Measurements from ENCODE around the gene OR6M1.

The OR6M1 gene

DNA sequence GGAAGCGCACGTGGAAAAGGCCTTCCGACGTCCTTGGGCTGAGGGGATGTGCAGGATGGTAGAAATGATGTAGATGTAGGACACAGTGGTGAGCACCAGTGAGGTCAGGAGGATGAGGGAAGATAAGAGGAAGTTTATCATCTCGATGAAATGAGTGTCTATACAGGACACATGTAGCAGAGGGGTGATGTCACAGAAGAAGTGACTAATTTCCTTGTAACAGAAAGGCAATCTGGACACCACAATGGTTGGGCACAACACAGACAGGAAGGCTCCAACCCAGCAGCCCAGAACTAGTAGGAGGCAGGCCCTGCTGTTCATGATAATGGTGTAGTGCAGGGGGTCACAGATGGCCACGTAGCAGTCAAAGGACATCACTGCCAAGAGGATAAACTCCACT lies 35.0 kb upstream of the OR6M1 start:
- Histone ChIP-seq H3K4me3 (IDR thresholded peaks at IDR 0.05; ENCODE audit: insufficient read depth, low read depth, low read length) (no peak overlapping the region), H3K4me2 (no peak overlapping the region), H2AFZ (ENCODE audit: low read depth) (no peak overlapping the region), H3K27ac (no peak overlapping the region), H3K9ac (no peak overlapping the region), H3K36me3 (ENCODE audit: insufficient read depth) (no peaks in the 10 kb centered on the region), H4K20me1 (ENCODE audit: insufficient read depth) (no peaks in the 10 kb centered on the region), H3K79me2 (ENCODE audit: insufficient read depth, low read depth) (no peaks in the 10 kb centered on the region), H3K27me3 (ENCODE audit: insufficient read depth, low read depth) (no peaks in the 10 kb centered on the region), H3K4me1 (ENCODE audit: low read depth, poor library complexity, severe bottlenecking) (no peaks in the 10 kb centered on the region)
- TF ChIP-seq, protein P1, sequence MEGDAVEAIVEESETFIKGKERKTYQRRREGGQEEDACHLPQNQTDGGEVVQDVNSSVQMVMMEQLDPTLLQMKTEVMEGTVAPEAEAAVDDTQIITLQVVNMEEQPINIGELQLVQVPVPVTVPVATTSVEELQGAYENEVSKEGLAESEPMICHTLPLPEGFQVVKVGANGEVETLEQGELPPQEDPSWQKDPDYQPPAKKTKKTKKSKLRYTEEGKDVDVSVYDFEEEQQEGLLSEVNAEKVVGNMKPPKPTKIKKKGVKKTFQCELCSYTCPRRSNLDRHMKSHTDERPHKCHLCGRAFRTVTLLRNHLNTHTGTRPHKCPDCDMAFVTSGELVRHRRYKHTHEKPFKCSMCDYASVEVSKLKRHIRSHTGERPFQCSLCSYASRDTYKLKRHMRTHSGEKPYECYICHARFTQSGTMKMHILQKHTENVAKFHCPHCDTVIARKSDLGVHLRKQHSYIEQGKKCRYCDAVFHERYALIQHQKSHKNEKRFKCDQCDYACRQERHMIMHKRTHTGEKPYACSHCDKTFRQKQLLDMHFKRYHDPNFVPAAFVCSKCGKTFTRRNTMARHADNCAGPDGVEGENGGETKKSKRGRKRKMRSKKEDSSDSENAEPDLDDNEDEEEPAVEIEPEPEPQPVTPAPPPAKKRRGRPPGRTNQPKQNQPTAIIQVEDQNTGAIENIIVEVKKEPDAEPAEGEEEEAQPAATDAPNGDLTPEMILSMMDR (conservative IDR thresholded peaks at IDR 0.05; ENCODE audit: low read depth, low read length), result no peak

DNA sequence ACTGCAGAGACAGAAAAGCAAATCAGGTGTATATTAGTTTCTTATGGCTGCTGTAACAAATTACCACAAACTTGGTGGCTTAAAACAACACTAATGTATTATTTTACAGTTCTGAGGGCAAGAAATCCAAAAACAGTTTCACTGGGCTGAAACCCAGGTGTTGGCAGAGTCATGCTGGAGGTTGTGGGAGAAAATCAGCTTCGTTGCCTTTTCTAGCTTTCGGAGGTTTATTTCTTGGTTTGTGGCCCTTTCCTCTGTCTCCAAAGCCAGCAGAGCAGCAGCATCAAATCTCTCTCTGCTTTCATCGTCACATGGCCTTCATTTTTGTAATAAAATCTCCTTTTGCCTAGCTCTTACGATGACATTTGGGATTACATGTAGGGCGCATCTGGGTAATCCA lies 33.0 kb upstream of the OR6M1 start:
- no peak overlapping the region for H2AFZ ChIP-seq (ENCODE audit: low read depth)

DNA sequence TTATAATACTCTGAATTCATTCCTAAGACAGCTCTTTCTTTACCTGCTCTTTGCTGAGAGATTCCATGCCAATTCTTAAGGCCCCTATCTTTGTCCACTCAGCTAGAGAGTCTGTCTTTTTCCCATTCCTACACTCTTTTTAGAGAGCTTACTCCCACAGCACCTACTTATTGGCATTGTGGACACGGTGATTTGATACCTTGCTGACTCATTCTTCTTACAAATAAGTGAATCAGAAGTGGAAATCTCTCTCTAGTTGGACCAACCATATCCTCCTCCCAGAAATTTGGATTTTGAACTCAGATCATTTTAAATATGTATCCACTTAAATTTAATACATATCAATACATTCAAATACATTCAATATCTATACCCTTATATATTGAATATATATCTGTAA lies 32.5 kb upstream of the OR6M1 start:
- TF ChIP-seq, protein P1 (conservative IDR thresholded peaks at IDR 0.05; ENCODE audit: low read depth, low read length), result no peak
- Histone ChIP-seq H3K36me3 (ENCODE audit: insufficient read depth) (no peaks in the 10 kb centered on the region), H4K20me1 (ENCODE audit: insufficient read depth) (no peaks in the 10 kb centered on the region), H3K79me2 (ENCODE audit: insufficient read depth, low read depth) (no peaks in the 10 kb centered on the region), H2AFZ (ENCODE audit: low read depth) (no peak overlapping the region), H3K4me2 (no peak overlapping the region), H3K9ac (no peak overlapping the region), H3K27ac (no peak overlapping the region), H3K4me1 (ENCODE audit: low read depth, poor library complexity, severe bottlenecking) (no peaks in the 10 kb centered on the region), H3K27me3 (ENCODE audit: insufficient read depth, low read depth) (no peaks in the 10 kb centered on the region), H3K4me3 (IDR thresholded peaks at IDR 0.05; ENCODE audit: insufficient read depth, low read depth, low read length) (no peak overlapping the region)

More for the DNA sequence above, 33.0 kb upstream of the OR6M1 start:
- TF ChIP-seq, protein P1 (conservative IDR thresholded peaks at IDR 0.05; ENCODE audit: low read depth, low read length), result no peak
- H3K9ac ChIP-seq, result no peak overlapping the region
- no peak overlapping the region for H3K4me3 ChIP-seq (IDR thresholded peaks at IDR 0.05; ENCODE audit: insufficient read depth, low read depth, low read length)
- no peaks in the 10 kb centered on the region for H3K36me3 ChIP-seq (ENCODE audit: insufficient read depth)
- H4K20me1 ChIP-seq (ENCODE audit: insufficient read depth), result no peaks in the 10 kb centered on the region
- H3K4me2 ChIP-seq, result no peak overlapping the region
- no peaks in the 10 kb centered on the region for H3K79me2 ChIP-seq (ENCODE audit: insufficient read depth, low read depth)
- no peak overlapping the region for H3K27ac ChIP-seq
- no peaks in the 10 kb centered on the region for H3K4me1 ChIP-seq (ENCODE audit: low read depth, poor library complexity, severe bottlenecking)
- H3K27me3 ChIP-seq (ENCODE audit: insufficient read depth, low read depth), result no peaks in the 10 kb centered on the region

DNA sequence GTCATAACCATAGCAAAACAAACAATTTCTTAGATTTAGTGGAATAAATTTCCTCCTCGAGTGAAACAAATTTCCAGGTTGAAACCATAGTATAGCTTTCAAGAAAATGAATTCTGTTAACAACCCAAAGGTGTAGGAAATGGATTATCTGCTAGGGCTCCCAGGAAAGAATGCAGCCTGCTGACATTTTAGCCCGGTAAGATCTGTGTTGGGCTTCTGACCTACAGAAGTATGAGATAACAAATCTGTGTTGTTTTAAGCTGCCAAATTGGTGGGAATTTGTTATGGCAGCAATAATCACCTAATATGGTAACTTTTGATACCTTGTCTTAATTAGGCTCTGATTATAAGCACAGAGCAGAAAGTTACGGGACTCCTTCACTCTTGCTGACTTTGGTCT lies 32.0 kb upstream of the OR6M1 start:
- H3K4me2 ChIP-seq, result no peak overlapping the region
- no peaks in the 10 kb centered on the region for H3K27me3 ChIP-seq (ENCODE audit: insufficient read depth, low read depth)
- H3K9ac ChIP-seq, result no peak overlapping the region
- H3K4me3 ChIP-seq (IDR thresholded peaks at IDR 0.05; ENCODE audit: insufficient read depth, low read depth, low read length), result no peak overlapping the region
- H3K4me1 ChIP-seq (ENCODE audit: low read depth, poor library complexity, severe bottlenecking), result no peaks in the 10 kb centered on the region
- no peak overlapping the region for H2AFZ ChIP-seq (ENCODE audit: low read depth)
- no peaks in the 10 kb centered on the region for H4K20me1 ChIP-seq (ENCODE audit: insufficient read depth)
- no peak overlapping the region for H3K27ac ChIP-seq
- TF ChIP-seq, protein P1 (conservative IDR thresholded peaks at IDR 0.05; ENCODE audit: low read depth, low read length), result no peak
- H3K79me2 ChIP-seq (ENCODE audit: insufficient read depth, low read depth), result no peaks in the 10 kb centered on the region
- H3K36me3 ChIP-seq (ENCODE audit: insufficient read depth), result no peaks in the 10 kb centered on the region

Data from KMS-11 (cell line).